HG03442 (cell line): Measurements from ENCODE around the gene RAC2.
A peak's percentile ranks its signal among the peaks of the same experiment; 100 is the strongest.

Source experiments
- ATAC-seq: cut with Tn5 transposase; IDR thresholded peaks from one replicate; pipeline ENCODE4 v1.9.1; 2021; ENCODE audit warnings: mild to moderate bottlenecking, moderate library complexity; ENCODE audit not compliant: unreplicated experiment

The RAC2 gene

DNA sequence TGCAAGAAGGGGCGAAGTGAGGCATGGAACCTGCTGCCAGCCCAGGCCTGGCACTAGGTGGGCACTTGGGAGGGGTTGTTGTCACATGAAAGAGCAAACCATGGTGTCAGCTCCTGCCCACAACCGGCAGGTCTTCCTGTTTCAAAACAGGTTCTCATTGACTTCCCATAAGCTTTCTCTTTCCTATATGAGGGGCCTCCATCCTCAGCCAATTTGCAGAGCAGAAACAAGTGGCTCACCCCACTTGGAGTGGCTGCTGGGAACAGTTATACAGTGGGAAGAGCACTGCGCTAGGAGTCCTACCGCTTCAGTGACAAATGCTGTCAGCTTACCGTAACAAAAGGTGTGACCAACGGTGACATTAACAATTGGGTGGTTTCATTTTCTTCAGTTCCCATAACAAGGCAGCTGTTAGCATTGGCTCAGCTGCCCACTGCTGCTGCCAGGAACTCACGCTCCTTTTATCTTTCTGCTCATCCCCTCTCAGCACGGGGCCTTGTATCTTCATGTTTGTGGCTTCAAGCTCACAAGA is 21.6 kb downstream of the RAC2 start:
- ATAC-seq = no peak

DNA sequence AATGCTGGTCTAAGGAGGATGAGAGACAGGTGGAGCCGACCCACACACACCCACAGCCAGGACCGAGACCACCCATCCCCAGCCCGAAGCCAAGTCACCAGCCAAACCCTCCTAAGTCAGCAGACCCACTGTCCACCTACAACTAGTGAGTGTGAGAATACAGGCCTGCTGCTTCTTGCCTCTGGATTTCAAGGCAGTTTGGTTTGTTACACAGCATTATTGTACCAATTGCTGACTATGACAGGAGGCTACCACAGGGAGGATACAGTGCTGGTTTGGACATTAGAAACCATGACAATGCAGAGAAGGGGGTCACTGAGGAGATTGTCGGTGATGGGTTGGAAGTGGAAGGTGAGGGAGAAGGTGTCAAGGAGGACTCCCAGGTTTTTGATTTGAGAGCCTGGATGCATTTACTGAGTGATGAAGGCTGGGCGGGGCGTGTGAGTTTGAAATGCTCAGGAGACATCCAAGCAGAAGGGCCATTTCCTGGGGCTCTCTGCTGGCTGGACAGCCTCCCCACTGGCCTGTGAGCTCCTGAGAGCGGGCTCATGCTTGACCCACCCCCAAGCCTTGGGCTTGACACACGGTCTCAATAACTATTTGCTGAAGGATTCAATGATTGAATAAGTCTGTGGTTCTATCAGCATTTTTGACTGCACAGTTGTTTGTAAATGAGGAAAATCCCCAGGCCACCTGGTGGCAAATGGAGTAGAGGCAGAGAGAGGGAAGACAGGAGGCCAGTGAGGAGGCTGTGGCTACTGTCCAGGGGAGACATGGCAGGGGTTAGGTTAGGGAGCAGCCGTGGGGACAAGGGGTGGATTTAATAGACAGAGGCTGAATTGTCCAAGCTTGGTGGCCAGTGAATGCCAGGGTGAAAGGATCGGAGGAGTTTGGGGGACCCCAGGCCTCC is 22.4 kb downstream of the RAC2 start:
- ATAC-seq = no peak

DNA sequence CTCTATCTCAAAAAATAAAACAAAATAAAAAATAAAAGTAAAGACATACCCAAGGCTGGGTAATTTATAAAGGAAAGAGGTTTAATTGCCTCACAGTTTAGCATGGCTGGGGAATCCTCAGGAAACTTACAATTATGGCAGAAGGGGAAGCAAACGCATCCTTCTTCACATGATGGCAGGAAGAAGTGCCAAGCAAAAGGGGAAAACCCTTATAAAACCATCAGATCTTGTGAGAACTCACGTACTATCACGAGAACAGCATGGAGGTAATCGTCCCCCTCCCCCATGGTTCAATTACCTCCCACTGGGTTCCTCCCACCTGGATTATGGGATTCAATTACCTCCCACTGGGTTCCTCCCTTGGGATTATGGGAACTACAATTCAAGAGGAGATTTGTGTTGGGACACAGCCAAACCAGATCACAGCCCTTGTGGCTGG is 23.5 kb downstream of the RAC2 start:
- ATAC-seq = no peak

DNA sequence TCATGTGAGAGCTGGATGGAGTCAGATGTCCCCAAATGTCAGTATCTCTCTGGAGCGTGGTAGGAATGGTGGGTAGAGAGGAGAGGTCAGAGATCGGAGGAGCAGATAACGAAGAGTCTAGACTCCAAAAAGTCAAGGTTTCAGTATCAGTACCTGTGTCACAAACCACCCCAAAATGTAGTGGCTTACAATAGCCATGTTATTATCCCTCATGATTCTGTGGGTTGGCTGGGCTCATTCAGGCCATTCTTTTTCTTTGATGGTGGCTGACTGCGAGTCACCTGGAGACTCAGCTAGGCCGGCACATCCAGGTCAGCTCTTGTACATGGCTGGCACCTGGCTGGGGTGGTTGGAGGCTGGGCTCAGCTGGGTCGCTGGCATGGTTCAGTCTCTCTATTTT is 24.5 kb downstream of the RAC2 start:
- ATAC-seq = no peak

DNA sequence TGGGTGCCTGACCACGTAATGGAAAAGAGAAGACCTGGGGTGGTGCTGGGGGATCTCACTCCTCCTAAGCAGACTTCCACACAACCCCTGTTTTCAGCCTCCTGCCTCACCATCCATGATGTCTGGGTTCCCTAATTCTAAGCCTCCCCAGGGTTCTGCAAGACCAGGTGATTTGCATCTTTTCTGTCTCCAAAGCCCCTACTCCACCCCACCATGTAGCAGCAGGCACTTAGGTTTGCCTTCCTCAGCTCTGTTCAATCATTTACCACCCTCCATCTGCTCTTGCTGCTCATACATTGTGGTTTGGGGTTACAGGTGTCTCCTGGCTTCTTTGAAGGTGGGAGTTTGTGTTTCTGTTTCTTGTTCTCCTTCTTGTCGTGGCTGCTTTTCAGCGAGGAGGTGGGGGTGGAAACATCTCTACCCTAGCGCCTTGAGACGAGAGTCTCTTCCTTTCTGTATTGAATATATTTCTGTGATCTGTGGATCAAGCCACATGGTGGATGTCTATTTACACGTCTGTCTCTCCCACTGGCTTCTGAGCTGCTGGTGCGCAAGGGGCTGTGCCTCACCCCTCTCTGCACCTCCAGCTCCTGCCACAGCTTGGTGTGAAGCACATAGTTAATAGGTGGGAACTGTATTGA is 25.2 kb downstream of the RAC2 start:
- ATAC-seq = peak; percentile 76

DNA sequence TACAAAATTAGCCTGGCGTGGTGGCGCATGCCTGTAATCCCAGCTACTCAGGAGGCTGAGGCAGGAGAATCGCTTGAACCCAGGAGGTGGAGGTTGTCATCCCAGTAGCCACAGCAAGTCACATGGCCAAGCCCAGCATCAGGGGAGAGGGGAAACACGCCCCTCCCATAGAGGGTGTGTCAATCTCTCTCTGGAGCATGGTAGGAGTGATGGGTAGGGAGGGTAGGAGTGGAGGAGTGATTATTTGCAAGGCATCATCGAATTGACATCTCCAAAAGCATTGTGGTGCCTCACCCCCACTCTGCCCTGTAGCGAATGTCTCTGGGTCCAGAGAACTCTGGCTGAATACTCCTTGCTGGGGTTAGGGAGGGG is 25.7 kb downstream of the RAC2 start:
- peak; percentile 7 for ATAC-seq

DNA sequence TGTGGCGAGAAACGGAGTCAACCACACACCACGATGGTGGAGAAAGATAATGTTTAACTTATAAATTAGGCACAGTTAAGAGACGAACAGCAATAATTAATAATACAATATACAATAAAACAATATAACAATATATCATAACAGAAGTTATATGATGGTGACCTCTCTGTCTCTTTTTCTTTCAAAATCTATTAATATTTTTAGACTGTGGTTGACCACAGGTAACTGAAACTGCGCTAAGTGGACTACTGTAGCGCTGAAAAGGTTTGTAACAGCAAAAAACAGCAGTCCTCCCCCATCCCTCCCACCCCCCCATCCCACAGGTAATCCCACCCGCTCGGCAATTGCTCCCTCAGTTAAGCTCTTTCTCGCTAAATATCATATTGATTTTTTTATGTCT is 28.2 kb downstream of the RAC2 start:
- ATAC-seq = no peak

DNA sequence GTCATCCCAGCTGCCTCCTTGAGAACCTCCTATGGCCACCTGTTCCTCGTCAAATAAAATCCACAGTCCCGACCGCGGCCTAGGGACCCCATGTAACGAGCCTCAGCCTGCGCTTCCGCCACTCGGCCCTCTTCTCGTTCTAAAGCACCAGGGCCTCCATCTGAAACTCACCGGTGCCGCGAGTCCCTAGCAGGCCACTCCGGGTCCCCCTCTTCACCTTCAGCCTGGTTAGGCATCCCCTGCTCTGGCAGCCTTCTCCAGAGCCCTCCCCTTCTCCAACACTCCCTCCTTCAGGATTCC is 29.4 kb downstream of the RAC2 start:
- no peak for ATAC-seq

DNA sequence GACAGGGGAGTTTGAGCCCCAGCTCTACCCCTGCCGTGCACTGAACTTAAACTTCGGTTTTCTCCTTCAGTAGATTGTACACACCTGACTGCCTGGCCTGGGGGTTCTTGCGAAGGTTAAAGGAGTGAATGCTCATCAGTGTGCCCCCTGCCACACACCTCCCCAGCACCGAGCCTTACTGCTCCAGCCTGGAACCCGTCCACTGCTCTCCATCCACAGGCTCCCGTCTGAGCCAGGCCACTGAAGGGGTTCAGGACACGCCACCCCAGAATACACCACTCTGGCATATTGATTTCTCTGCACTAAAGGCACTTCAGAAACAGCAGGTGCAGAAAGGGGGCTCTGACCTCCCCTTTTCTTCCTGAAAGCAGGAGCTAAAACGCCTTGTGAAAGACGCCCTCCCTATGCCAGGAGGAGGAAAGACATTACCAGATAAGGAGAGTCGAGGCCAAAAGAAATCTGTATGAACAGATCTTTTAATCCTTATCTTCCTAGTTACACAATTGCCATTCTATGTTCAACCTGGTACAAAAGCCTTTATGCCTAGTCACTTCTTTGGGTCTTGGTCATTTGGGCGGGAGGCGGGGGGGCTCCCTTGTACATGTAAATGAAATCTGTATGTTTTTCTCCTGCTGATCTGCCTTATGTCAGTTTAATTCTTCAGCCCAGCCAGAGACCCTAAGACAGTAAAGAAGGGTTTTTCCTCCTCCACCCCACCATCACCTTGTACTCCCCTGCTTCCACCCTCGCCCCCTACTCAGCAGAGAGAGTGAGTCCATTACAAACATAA is 29.9 kb downstream of the RAC2 start:
- ATAC-seq = no peak

DNA sequence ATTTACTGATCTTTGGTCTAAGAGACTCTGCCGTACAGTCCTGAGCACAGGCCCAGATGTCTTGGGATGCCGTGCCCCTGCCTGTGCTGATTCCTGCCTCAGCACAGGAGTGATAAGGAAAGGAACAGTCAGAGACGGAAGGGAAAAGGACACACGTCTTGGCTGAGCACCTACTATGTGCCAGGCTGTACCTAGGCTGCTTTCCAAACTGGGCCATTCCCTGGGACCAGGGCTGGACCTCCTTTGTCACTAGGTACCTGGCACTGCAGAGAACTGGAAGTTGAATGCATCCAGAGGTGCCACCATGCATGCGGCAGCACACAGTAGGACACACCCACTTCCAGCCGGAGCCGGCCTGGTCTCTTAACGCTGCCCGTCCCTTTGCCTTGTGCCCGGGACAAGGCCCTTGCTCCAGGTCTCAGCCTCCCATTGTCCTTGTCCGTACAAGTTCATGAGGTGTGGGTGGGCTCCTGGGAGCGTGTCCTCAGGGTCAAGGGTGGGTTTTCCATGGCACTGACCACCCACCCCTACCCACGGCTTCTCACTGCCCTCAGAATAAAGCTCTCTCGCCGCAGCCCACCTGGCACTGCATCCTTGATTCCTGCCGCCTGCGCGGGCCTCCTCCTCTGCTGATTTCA is 30.7 kb downstream of the RAC2 start:
- ATAC-seq = no peak

DNA sequence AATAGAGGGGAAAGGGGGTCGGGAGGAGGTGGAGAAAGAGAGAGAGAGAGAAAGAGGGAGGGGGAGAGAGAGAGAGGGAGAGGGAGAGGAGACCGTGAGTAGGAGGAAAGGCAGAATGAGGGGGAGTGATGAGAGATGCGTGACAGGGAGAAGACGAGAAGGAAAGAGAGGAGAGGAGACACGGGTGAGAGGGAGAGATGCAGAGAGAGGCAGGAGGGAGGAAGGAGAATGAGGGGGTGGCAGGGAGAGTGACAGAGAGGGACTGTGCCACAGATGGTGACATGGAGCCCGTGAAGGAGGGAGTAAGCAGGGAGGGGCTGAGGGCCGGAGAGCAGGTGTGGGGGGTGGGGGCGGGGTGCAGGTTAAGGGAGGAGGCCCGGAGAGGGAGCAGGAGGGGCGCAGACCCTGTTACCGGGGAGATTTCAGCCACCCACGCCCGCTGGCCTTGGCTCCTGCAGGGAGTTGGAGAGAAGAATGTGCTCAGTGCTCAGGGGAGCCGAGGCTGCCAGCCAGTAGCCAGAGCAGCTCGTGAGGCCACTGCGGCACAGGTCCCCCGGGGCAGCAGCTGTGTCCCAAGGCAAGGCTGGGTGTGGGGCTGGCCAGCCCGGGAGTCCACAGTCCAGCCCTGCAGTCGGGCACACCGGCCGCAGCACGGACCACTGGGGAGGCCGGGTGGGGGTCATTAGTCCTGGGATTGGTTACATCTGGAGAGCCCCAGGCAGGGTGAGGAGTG is 31.7 kb downstream of the RAC2 start, which contains the start of gene SSTR3:
Gene SSTR3 (minus strand): TSS at position 304 of the 733 bp plus-strand sequence. CDS start 4,674 bp downstream, outside the sequence.
- ATAC-seq = no peak

DNA sequence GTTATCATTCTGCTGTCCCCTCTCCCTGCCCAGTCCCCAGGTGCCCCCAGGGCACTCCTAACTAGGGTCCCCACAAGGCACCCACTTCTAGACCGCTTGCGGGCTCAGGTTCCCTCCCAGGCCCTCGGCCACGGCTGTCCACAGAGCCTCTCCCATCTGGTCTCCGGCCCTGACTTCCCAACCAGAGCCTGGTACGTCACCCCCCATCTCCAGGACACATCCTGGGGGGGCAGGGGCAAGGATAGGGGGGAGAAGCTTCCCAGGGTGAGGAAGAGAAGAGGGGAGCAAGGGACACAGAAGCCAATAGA is 32.2 kb downstream of the RAC2 start:
- ATAC-seq = no peak

DNA sequence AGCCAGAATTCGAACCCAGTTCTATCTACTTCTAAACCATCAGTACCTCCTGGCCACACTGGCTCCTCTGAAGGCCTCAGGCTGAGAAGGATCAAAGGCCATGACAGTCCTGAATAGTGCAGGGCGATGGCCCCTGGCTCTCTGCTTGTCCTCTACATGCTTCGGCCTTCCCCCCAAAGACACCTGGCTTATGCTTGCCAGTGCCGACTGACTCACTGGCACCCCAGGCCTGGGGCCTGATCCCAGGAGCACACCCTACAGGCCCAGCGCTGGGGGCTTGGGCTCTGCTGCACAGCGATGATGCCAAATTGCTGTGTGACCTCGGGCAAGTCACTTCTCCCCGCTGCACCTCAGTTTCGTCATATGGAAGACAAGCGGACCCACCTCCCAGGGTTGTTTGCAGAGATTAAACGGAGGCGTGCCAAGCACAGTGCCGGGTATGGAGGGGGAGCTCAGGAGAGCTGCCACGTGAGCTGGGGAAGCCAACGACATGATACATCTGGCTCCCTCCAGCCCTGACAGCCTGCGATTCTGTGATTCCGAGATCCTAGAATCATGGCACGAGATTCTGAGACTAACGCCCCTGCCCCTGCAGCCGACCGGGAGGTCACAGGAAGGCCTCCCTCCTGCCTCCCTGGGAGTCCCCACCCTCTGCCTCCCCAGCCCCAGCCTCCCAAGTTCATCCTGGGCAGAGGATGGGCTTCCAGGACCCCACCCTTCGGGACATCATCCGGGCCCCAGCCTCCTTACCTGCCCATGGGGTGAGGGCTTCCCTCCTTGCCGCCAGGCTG is 32.8 kb downstream of the RAC2 start:
- ATAC-seq = no peak

DNA sequence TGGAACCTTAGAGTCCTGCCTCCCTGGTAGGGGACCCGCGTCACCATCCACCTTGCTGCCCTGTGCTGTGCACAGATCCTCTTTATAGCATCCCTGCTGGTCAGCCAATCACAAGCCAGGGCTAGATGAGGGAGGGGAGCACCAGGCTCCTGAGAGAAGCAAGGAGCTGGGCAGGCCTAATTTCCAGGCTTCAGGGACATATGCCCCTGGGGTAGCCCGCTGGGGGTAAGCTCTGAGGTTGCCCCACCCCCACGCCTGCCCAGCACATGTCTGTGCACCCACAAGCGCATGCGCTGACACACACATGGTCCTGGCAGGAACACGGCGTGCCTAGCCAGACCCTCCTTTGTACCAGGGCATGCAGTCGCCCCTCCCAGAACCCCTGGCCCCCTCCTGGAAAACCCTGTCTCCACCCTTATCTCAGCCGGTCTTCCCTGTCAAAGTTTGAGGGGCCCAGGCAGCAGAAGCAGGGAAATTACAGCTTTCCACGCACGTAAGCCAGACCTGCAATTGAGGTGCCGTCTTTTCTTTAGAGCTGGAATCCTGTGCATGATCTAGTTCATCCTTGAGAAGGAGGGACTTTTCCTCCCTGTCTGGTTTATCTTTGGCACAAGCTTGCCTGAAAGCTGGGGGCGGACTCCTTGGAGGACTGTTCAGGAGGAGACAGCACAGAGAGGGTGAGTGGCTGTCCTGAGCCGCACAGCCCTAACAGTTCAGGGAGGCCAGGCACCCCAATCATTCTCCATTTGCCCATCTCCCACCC is 33.8 kb downstream of the RAC2 start:
- no peak for ATAC-seq

DNA sequence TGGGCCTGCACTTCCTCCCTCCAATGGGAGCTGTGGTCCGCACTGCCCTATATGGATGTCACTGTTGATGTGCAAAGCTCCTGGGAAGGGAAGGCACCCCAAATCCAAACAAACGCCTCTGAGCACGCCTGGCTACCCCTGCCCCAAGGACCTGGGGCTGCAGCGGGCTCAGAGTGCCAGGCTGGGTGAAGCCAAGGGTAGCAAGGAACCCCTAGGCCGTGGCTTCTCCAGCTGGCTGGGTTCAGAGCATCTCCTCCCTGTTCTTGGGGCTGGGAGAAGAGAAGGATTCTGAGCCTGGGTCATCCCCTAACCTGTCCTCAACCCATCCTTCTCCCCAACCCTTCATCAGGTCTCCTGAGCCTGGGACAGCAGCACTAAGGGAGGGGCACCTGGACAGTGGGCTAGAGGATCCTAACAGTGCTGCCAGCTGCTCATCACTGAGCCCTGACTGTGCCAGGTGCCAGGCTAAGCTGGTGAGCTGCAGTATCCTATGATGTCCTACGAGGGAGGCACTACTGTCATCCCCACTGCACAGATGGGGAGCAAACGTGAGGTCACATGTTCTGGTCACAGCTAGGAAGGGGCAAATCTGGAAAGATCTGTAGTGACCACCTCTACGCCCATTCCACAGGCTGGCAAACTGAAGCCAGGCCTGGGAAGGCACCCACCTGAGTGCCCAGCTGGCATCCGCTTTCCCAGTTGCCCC is 34.8 kb downstream of the RAC2 start:
- no peak for ATAC-seq

DNA sequence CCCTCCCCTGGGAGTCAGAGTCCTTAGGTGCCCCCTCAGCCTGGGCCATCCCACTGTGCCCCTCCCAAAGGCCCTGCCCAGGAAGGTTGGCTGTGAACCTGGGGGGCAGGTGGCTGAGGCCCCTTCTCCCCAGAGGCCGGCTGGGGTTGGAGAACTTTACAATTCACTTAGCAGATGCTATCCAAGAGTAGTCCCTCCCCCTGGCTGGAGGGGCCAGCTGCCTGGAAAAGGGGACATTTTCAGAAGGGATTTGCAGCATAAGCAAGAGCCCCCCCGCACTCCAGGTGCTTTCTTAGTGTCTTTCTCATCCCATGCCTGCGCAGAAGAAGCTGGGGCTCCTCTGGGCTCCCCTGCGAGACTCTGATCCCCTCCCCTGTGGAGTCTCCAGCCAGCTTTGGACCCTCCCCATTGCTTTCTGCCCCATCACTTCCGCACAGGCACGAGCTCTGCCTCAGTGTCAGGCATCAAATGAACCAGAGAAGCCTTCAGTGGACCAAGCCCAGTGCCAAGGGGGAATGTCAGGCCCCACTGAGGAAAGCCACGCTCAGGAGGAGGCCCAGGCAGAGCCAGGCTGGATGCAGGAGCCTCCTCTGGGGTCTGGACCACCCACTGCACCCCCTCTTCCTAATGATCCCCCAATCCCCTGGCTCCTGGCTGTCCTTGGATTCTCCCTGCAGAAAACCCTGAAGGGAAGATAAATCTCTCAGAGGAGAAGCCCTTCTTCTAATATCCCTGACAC is 35.5 kb downstream of the RAC2 start:
- no peak for ATAC-seq

DNA sequence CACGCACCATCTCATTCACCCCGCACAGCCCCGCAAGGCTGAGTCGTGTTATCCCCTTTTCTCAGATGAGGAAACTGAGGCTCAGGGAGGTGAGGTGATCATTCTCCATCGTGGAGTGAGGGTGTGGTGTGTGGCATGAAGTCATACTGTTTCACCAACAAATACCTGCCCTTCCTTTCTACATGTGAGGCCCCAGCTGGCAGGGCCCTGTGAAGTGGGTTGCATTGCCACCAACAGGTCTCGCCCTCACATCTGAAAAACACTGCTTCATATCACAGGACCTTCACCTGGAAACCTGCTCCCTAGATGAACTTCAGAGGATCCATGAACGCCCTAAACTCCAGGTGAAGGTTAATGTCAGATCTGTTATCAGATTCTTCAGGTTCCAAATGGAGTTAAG is 36.1 kb downstream of the RAC2 start:
- ATAC-seq = no peak
